M059J (cell line): Measurements from ENCODE around the gene LRRC4C. TPM values are rescaled to one million over a fixed set of nuclear protein-coding genes. Genes with fewer than 3 reads are reported as not detected.

Experiments used
- DNase-seq: peaks from one replicate; pipeline ENCODE4 v3.0.0-alpha.2; 2012; ENCODE audit warnings: low read depth
- total RNA-seq: library from RNA; depleted of rRNA; stranded (reverse); fragments of >200 nt; shearing (Covaris generic); gene quantifications from 2 replicates; pipeline ENCODE4 v1.2.3, GENCODE V29; 2014

Gene LRRC4C
- total RNA-seq, 1 experiment from 2014 or later, result 0.17 TPM

DNA sequence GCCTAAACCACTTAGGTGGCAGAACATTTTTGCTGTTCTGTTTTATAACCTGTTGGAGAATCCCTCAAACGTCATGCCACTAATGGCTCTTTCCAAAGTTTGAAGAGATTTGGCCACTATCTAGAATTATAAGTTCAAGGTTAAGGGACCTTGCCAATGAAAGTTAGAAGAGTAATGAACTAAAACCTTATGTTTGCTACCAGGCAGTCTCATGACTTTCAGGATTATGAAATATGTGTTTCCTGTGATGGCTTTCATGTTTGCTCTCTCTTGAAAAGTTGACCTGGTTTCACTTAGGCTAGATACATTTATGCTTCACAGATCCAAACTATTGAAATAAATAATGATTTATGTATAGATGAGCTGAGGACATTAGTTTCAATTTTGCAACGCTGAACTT is 340.0 kb downstream of the LRRC4C start:
- no peak for DNase-seq

DNA sequence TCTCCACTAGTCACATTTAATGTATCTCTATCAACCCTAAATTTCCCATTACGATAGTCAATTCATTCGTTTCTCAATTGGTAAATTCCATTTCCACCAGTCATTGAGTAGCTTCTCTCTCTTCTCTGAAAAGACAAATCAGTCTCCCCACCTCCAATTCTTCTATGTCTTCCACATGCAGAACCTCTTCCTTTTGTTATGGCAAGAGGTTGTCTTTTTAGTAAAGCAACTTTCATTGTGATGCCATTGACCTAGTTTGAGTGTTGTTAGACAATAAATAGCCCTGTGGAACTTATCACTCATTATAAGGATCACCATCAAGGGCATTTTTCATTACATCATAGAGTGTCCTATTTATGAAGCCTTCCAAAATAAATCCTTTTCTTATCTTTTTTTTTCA is 340.9 kb downstream of the LRRC4C start:
- no peak for DNase-seq

DNA sequence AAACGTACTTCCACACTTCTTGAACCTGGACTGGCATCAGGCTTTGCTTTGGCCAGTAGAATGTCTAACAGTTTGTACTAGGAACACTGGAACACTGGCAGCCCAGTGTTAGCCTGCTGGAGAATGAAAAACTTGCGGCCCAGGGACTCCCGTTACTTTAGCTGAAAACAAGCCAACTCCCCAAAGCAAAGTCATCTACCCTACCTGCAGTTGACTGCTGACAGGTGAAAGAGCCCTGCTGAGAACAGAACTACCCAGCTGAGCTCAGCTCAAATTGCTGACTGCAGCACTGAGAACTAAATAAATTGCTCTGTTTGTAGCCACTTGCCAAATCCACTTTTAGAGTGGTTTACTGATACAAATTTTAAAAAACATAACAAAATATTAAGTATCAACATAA is 342.5 kb downstream of the LRRC4C start:
- DNase-seq, result no peak

DNA sequence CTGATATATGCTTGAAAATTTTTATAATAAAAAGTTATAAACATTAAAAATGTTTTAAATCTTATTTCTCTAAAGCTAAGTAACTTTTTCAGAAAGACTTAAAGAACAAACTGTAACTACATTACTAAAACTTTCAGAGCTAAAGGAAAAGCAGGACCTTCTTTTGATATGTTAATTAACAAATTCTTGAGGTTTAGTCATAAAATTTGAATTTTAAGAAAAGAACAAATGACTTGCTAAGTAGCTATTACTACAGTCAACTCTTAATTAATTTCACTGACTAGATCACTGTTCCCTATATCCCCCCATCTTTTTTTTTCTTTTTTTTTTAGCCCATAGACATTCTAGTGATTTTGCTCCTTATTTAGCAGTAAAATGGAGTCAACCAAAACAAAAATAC is 344.4 kb downstream of the LRRC4C start:
- DNase-seq, result no peak

DNA sequence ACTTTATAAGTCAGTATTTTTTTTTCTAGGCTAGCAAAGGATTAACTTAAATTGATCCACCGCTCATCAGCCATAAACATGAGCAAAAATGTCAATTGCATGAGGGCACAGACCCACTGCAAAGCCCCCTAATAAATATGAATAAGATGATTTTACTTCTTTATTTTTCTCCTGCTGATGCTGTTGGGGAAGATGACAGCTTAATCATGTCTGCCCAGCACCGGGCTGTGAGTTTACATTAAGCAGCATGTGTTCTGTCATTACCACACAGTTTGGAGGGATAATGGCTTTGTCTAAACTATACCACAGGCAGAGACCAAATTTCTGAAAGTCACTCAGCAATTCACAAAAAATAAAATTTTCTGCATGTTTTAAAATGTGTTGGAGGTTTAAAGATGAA is 346.3 kb downstream of the LRRC4C start:
- DNase-seq, result no peak

DNA sequence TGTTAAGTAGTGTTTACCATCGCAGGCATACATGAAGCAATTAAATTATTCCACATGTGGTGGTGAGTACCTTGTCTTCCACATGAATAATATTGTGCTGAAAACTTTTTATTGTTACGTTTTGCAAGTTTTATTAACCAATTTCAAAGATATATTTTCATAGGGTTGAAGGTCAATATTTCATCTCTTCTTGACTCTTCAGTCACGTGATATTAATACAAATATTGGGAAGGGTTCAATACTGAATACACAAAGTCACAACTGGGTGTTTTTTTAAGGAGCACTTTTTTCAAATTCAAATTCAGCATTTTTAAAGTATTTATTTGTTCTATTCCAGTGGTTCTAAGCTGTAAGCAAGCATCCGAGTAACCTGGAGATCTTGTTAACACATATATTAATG is 348.9 kb downstream of the LRRC4C start:
- DNase-seq, result no peak

DNA sequence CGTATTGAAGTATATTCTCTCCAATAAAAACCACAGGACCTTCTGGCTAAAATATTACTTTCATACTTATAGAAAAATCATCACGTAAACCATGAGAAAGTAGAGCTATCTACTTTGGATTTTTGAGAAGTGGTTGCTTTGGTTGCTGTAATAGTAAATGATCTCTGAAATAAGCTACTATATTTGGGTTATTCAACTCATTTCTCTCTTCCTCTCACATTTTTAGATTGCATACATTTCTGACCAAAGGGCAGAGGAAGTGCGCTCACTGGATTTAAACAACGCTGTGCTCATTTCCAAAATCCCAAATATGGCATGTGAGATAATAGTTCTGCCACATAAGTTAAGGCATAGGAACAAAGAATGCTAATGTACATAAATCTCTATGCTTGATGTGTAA is 357.0 kb downstream of the LRRC4C start:
- DNase-seq, result no peak

DNA sequence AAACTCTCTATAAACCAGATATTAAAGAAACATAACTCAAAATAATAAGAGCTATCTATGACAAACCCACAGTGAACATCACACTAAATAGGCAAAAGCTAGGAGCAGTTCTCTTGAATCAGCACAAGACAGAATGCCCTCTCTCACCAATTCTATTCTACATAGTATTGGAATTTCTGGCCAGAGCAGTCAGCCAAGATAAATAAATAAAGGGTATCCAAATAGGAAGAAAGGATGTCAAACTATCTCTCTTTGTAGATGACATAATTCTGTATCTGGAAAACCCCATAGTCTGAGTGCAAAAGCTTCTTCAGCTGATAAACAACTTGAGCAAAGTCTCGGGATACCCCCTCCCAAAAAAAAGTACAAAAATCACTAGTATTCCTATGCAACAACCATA is 359.8 kb downstream of the LRRC4C start:
- DNase-seq, result peak; percentile 1

DNA sequence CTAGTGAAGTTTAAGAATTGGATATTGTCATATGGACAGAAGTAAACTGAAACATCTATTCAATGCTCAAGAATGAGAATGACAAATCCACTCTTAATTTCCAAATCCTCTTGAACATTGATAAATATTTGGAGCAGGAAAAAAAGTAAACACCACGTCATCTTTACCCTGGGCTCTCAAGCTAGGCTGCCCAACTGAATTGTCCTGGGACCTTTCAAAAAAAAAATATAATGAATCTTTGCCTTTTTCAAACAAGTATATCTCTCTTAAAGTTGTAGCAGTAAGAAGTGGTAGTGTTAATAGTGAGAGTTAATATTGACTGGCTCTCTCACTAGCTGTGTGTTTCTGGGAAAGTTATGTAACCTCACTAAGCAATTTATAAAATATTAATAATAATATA is 374.3 kb downstream of the LRRC4C start:
- no peak for DNase-seq

DNA sequence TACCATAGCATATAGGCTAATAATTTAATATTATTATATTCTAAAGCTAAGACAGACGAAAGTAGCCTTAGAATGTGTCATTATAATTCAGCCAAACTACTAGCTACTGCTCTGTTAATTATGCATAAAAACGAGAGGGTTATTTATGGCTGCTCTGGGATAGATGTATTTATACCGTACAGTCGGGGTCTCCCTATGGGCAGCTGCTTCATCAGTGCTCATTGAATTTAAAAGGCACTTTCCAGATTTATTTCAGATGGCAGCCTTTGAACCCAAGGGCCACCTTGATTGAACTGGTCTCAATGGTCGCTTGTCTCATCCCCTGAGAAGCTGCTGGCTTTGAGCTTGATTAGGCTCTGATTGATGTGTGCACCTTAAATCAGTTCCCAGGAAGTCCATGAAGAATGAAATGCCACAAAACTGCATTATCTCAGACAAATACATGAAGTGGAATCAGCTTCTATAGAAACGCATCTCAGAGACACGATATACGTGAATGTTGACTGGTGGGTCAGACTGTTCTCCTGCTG is 377.6 kb downstream of the LRRC4C start:
- DNase-seq, result no peak

DNA sequence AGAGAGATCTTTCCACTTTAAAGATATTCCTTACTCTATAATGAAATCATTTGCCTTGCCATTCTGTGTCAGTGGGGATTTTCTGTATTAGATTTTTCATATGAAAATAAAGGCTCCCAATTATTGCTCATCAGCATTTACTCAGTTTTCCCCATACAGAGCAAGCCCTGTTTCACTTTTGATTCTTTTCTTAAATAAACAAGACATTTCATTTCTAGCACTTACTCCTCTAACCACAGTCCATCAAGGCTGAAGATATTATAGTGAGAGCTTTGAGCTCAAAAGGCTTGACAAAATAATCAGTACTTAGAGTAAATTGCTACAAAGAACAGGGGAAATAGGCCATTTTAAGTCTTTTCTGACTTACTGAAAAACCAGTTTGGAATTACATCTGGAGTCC is 385.1 kb downstream of the LRRC4C start:
- no peak for DNase-seq

DNA sequence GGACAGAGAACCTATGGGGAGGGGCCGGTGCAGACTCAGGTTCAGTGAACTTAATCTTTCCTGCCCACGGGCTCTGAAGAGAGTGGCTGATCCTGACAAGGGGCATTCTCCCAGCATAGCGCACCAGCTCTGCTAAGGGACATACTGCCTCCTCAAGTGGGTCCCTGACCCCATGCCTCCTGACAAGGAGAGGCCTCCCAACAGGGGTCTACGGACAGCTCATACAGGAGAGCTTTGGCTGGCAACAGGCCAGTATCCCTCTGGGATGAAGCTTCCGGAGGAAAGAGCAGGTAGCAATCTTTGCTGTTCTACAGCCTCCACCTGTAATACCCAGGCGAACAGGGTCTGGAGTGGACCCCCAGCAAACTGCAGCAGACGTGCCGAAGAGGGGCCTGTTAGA is 394.0 kb downstream of the LRRC4C start:
- no peak for DNase-seq

DNA sequence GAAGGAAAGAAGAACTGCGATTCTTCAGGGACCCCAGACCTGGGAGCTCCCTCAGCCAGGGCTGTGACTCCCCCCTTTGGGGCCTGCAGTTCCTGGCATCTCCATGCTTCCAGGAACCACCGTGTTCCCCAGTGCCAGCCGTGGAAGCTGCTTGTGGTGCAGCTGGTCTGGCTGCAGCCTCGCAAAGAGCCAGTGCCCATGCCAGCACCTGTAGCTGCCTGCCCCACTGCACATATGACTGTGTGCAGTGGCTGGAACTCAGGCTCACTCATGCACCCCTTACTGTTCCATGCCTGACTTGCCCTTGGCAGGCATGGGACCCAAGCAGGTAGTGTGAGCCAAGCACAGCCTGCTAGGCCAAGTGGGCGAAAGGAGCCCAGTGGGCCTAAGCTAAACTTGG is 401.3 kb downstream of the LRRC4C start:
- DNase-seq, result no peak

DNA sequence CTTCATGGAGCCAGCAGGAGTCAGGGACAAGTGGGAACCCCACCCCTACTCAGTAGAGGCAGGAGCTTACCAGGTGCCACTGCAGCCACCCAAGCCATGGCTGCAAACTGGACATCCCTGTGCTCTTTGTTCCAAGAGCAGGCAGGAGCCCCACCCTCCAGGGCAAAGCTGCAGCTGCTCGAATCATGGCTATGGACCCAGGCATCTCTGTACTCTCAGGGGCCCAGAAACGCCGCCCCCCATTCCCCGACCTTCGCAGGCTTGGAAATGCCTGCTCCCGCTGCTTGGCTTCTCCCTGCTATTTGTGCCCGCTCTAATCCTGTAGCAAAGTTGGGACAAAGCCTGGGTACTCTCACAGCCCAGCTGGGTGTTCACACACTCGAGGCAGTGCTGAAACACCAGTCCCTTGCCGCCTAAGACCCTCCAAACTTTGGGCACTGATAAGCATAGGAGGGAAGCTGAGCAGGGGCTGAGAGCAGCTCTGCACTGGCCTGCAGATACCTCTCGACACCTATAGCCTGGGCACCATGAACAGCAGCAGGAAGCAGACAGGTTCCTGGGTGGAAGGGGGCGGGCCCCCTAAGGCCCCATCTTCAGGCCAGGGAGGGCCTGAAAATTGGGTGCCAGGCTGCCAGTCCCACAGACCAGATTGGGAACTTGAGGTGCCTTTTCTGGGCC is 402.4 kb downstream of the LRRC4C start:
- no peak for DNase-seq

DNA sequence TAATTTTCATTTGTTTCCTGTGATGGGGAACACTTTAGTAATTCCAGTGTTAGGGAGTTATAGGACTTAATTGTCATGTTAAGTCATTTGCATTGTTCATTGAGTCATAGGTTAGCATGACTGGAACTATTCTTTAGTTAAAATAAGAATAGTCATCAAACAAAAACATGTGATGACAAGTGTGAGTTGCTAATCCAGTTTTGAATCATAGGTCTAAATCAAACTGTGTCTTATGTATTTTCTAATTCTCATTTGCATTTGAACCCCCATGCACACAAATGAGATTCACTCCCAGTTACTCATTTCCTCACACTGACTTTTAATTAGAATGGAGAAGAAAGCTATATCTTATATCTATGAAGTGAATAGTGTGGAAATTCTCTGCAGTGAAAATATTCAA is 405.6 kb downstream of the LRRC4C start:
- no peak for DNase-seq

DNA sequence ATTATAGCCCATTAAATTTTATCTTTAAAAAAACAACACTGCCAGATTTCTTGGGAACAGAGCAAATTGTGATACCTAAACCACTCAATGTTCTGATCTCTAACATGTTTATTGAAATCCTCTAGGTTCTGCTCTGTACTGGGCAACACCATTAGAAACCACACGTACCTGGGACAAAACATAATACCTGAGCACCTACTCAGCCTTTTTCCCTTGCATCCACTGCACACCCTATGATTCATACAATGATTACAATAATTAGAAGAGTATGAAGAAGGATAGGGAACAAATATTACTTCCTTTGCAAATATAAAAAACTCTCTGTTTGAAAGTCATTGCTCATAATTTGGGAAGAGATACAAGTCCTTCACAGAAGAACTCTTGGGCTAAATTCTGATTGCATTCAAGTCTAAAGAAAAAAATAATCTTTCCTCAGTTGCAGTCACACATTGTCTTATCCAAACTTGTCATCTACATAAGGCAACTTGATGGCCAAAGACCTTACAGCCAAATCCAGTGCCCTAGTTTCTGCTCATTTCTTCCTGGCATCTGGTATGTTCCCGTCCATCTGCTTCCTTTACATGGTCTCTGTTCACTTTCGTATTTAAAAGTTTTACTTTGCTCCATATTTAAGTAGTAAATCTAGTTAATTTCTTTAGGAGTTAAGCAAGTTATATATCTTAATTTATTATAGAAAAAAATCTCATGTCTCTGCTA is 407.4 kb downstream of the LRRC4C start:
- no peak for DNase-seq

DNA sequence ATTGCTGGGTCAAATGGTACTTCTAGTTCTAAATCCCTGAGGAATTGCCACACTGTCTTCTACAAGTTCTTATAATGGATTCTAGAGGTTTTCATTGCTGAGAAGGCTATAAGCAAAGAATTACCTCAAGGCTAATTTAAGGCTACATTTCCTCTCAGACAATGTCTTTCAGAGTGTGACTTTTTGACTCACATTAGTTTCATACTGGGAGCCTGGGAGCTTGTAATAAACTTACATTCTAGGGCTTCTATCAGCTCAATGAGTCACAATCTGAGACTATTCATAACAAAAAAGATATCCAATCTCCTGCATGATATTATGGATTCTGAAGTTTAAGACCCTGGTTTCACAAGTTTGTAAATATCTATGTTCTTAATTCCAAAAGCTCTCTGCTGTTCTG is 408.7 kb downstream of the LRRC4C start:
- DNase-seq, result no peak

DNA sequence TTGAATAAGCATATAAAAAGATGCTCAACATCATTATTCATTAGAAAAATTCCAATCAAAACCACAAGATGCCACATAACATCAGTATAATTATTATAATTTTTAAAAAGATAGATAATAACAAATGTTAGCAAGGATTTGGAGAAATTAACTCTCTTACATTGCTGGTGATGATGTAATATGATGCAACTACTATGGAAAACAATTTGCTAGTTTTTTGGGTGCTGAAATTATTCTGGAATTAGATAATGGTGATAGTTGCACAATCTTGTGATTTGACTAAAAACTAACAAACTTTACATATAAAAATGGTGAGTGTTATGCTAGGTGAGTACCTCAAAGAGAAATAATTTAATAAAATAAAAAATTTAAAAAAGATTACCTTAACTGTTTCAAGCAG is 412.2 kb downstream of the LRRC4C start:
- no peak for DNase-seq

DNA sequence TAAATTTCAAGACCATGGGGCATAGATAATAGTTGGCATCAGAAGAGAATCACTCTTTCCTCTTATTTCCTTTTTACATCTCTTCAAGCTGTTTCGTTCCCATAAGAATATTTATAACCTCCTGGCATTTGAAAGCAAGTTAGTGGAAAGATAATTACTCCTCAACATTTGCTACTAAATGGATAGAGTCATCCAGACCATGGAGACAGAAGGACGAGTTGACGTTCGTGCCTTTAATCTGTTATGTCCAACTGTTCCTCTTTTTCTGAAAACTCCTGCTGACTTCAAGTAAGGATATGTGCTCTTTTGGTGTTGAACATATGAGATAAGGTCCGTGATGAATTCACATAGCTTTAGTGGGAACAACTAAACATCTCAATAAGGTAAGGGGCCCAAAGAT is 414.2 kb downstream of the LRRC4C start:
- DNase-seq, result no peak

DNA sequence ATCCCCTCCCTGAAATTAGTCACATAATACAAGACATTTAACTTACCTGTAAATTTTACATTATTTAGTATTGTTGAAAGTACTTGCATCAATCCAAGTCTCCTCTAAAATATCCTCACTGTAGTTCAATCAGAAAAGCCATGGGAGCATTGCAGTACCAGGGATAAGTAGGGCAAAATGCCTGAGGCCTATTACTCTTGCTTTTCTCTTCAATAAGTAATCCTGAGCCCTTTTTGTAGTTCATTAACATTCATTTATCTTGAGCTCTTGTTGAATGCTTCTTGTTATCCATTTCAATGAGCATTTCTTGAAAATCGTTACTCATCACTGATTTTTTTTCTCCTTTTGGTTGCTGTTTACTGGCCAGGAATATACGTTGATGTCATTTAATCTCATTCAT is 414.7 kb downstream of the LRRC4C start:
- DNase-seq, result no peak

DNA sequence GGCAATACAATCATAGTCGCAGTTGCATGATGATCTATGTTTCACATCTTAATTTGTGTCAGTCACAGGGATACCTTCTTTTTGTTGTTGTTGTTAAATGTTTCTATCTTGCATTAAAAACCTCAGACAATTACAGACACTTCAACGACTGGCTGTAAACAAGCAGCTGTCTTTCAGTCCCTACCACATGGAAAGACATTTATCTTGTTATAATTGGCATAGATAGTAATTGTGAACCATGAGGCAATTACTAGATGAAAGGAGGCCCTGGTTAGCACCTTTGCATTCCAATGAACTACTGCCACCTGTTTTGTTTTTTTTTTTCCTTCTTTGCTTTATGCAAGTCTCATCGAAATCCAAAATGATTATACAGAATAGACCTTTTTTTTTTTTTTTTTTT is 416.8 kb downstream of the LRRC4C start:
- DNase-seq, result no peak

DNA sequence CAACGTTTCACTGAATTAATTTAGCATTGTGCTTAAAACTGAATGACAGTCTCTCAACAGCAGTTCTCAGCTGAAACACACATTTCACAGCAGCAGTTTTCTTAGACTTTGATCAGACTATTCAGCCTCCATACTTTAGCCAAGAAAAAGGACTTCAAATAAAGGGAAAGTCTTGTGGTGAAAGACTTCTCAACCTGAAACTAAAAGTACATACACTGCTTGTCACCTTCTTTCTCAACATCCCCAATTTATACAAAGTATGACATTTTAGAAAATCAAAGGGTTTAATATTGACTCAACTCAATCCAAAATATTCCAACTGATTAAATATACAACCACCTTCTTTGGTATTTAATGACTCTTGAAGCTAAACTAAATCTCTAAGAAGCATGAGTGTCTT is 419.0 kb downstream of the LRRC4C start:
- DNase-seq, result no peak

DNA sequence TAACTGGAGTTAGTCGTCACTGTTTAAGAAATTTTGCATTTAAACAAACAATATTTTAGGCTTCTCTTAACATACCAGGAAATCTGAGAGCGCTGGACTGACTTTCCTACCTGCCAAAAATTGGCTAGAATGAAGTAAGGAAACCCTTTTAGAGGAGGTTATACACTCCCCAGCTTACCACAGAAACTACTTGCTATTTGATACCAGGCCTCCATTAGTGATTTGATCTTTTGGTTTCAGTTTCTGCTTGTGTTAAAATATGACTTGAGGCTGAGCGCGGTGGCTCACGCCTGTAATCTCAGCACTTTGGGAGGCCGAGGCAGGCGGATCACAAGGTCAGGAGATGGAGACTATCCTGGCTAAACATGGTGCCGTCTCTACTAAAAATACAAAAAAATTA is 419.9 kb downstream of the LRRC4C start:
- DNase-seq, result no peak
